HG02870 (cell line): Measurements from ENCODE around the gene G6PC1.

ENCODE experiments used
- ATAC-seq: cut with Tn5 transposase; IDR thresholded peaks from one replicate; pipeline ENCODE4 v1.9.1; 2021; ENCODE audit warnings: mild to moderate bottlenecking, moderate library complexity; ENCODE audit not compliant: unreplicated experiment

The G6PC1 gene

GRCh38 chr17:42929497-42929844, 28.9 kb downstream of the G6PC1 start:
- no peak for ATAC-seq

DNA sequence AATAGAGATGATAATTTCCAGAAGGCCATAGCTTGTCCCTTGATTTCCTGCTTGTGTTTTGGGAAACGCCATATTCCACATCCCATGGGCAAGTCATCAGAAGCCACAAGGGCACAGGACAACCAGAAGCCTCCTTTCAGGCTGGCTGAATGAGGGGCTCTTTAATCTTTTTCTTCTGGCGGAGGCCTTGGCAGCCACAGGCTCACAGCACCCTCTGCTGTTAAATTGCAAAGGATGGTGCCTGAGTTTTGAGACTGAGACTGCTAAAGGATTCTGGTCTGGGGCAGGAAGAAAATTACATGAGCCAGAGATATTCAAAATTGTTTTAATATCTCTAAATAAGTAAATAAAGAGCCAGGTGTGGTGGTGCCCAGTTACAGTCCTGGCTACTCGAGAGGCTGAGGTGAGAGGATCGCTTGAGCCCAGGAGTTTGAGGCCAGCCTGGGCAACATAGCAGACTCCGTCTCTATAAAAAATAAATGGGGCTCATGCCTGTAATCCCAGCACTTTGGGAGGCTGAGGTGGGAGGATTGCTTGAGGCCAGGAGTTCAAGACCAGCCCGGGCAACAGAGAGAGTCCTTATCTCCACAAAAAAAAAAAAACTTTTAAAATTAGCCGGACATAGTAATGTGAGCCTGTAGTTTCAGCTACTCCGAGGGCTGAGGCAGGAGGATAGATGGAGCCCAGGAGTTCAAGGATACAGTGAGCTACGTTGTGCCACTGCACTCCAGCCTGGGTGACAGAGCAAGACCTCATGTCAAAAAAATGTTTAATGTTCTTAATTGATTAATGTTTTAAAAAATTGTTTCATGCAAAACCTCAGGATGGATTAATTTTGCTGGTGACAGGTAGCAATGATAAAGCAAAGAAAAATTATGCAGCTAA, 37.4 kb downstream of the G6PC1 start:
- no peak for ATAC-seq

GRCh38 chr17:42944211-42944610, 43.6 kb downstream of the G6PC1 start:
- ATAC-seq, result no peak

DNA sequence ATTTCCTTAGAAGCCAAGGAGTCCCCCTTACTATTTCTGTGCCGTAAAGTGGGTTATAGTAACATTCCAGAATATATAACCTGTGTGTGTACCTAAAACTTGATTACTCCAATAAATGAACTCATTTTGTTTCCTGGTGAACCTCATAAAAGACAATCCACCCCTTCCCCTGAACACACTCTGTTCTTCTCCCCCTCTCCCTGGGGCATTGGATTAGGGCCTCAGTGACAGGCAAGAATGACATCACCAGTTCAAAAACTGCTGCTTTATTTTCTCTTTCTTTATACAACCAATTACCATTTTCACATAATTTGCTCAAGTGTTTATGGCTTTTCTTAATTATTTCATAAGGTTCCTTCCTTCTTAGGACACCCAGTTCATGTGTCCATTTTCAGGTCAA, 46.2 kb downstream of the G6PC1 start:
- no peak for ATAC-seq

GRCh38 chr17:42950044-42950783, 49.6 kb downstream of the G6PC1 start:
- ATAC-seq, result no peak
